HEK293 (cell line): ENCODE data around the gene ATF6.

Experiments used
- CTCF ChIA-PET: fragments of 350-600 bp; formaldehyde crosslinking; extraction: SDS; loops from one replicate; lab custom pipeline; 2021; ENCODE audit warnings: antibody characterized with exemption; lab: Yijun Ruan, JAX
- POLR2A ChIA-PET: fragments of 300-600 bp; formaldehyde crosslinking; extraction: SDS; loops from one replicate; lab custom pipeline; 2020; ENCODE audit warnings: antibody characterized with exemption, inconsistent platforms; lab: Yijun Ruan, JAX
- H3K27ac ChIP-seq: fragments of 200-500 bp; sonication (Bioruptor generic); 2 replicates; pipeline ENCODE4 v1.5.1; 2014; ENCODE audit warnings: low read depth, low read length, control low read depth, inconsistent platforms; ENCODE audit errors: extremely low read depth
- H3K36me3 ChIP-seq, 2 experiments: fragments of 200-500 bp in 1 of 2; sonication (Bioruptor generic) in 1 of 2; 1 replicate in 1 of 2; 2 replicates in 1 of 2; pipeline ENCODE4 v1.5.1; 2014 to 2017; ENCODE audit warnings: inconsistent platforms in 2 of 2, low read length in 2 of 2; ENCODE audit not compliant: control insufficient read depth in 2 of 2, insufficient read depth in 1 of 2
- H3K4me1 ChIP-seq: fragments of 200-500 bp; sonication (Bioruptor generic); 2 replicates; pipeline ENCODE4 v1.5.1; 2014; ENCODE audit warnings: mild to moderate bottlenecking, low read length, inconsistent platforms; ENCODE audit not compliant: control insufficient read depth, insufficient read depth
- H3K4me3 ChIP-seq: 2 replicates; pipeline ENCODE4 v1.5.1; 2011; ENCODE audit warnings: low read depth, mild to moderate bottlenecking, control low read depth, low read length, moderate library complexity
- H3K9me3 ChIP-seq: fragments of 200-500 bp; sonication (Bioruptor generic); 2 replicates; pipeline ENCODE4 v1.5.1; 2014; ENCODE audit warnings: low read depth, low read length, inconsistent platforms; ENCODE audit not compliant: control insufficient read depth, insufficient read depth
- ATF2 ChIP-seq: fragments of 450-650 bp; formaldehyde crosslinking; IDR thresholded peaks from 2 replicates; pipeline ENCODE4 v1.5.1; 2016; ENCODE audit warnings: missing biosample characterization, missing genetic modification characterization, low read depth
- BCL11B ChIP-seq: fragments of 450-650 bp; formaldehyde crosslinking; IDR thresholded peaks from 2 replicates; pipeline ENCODE4 v1.5.1; 2016; ENCODE audit warnings: low read depth, missing biosample characterization, missing genetic modification characterization
- GLIS2 ChIP-seq: fragments of 450-650 bp; formaldehyde crosslinking; IDR thresholded peaks from 2 replicates; pipeline ENCODE4 v1.5.1; 2016; ENCODE audit warnings: missing biosample characterization, missing genetic modification characterization
- OSR2 ChIP-seq: fragments of 450-650 bp; formaldehyde crosslinking; IDR thresholded peaks from 2 replicates; pipeline ENCODE4 v1.5.1; 2016; ENCODE audit warnings: missing biosample characterization, missing genetic modification characterization
- PRDM1 ChIP-seq: fragments of 450-650 bp; formaldehyde crosslinking; IDR thresholded peaks from 2 replicates; pipeline ENCODE4; 2016; ENCODE audit warnings: missing biosample characterization, missing genetic modification characterization
- TCF7L2 ChIP-seq: IDR thresholded peaks from 2 replicates; pipeline ENCODE4 v1.6.1; 2011; ENCODE audit warnings: low read depth, mild to moderate bottlenecking, inconsistent platforms, low read length, moderate library complexity, borderline replicate concordance
- ZNF184 ChIP-seq: fragments of 450-650 bp; IDR thresholded peaks from 2 replicates; pipeline ENCODE4 v1.5.1; 2018; ENCODE audit warnings: missing biosample characterization, mild to moderate bottlenecking, missing genetic modification characterization
- ZNF266 ChIP-seq: fragments of 450-650 bp; formaldehyde crosslinking; IDR thresholded peaks from 2 replicates; pipeline ENCODE4 v1.5.1; 2016; ENCODE audit warnings: missing biosample characterization, missing genetic modification characterization, low read depth
- ZNF341 ChIP-seq: fragments of 450-650 bp; formaldehyde crosslinking; IDR thresholded peaks from 2 replicates; pipeline ENCODE4; 2016; ENCODE audit warnings: low read depth, missing biosample characterization, missing genetic modification characterization
- ZNF398 ChIP-seq: fragments of 450-650 bp; formaldehyde crosslinking; IDR thresholded peaks from 2 replicates; pipeline ENCODE4 v1.5.1; 2017; ENCODE audit warnings: missing biosample characterization, missing genetic modification characterization
- ZNF416 ChIP-seq: fragments of 450-650 bp; formaldehyde crosslinking; IDR thresholded peaks from 2 replicates; pipeline ENCODE4 v1.5.1; 2016; ENCODE audit warnings: missing biosample characterization, missing genetic modification characterization
- ZNF433 ChIP-seq: fragments of 450-650 bp; formaldehyde crosslinking; IDR thresholded peaks from 2 replicates; pipeline ENCODE4 v1.5.1; 2016; ENCODE audit warnings: missing biosample characterization, missing genetic modification characterization, low read depth
- ZNF521 ChIP-seq: fragments of 450-650 bp; formaldehyde crosslinking; IDR thresholded peaks from 2 replicates; pipeline ENCODE4 v1.5.1; 2017; ENCODE audit warnings: missing biosample characterization, mild to moderate bottlenecking, missing genetic modification characterization
- ZNF555 ChIP-seq: fragments of 450-650 bp; formaldehyde crosslinking; conservative IDR thresholded peaks from 2 replicates; pipeline ENCODE4 v1.5.1; 2017; ENCODE audit warnings: missing biosample characterization, mild to moderate bottlenecking, missing genetic modification characterization, inconsistent platforms
- ZNF677 ChIP-seq: fragments of 450-650 bp; IDR thresholded peaks from 2 replicates; pipeline ENCODE4 v1.5.0; 2018; ENCODE audit warnings: missing biosample characterization, mild to moderate bottlenecking, missing genetic modification characterization, moderate library complexity
- ZNF792 ChIP-seq: fragments of 450-650 bp; formaldehyde crosslinking; IDR thresholded peaks from 2 replicates; pipeline ENCODE4 v1.5.1; 2016; ENCODE audit warnings: missing biosample characterization, missing genetic modification characterization
- TF ChIP-seq, protein P1 (sequence below): fragments of 450-650 bp; formaldehyde crosslinking; IDR thresholded peaks from 2 replicates; pipeline ENCODE4 v1.5.1; 2016; ENCODE audit warnings: missing biosample characterization, missing genetic modification characterization
- TF ChIP-seq, protein P2 (sequence below): IDR thresholded peaks from 2 replicates; pipeline ENCODE4 v1.6.1; 2011; ENCODE audit warnings: mild to moderate bottlenecking, low read depth, low read length, borderline replicate concordance
- TF ChIP-seq, protein P3 (sequence below): fragments of 450-650 bp; formaldehyde crosslinking; IDR thresholded peaks from 2 replicates; pipeline ENCODE4; 2016; ENCODE audit warnings: missing biosample characterization, missing genetic modification characterization

The ATF6 gene

GRCh38 chr1:161970036-161970435 is 203.9 kb downstream of the ATF6 start:
- no peaks in the 10 kb centered on the region for H3K36me3 ChIP-seq
- no peak overlapping the region for H3K4me3 ChIP-seq
- TF ChIP-seq PRDM1 (tag by site-specific recombination) (0 out of 2 replicates have a peak, but pooled peaks have one; percentile 20), ZNF398 (tag by site-specific recombination) (0 out of 2 replicates have a peak, but pooled peaks have one; percentile 10), ZNF792 (tag by site-specific recombination) (no peak), OSR2 (tag by site-specific recombination) (no peak)
- POLR2A ChIA-PET, result no interaction called here
- no peak overlapping the region for H3K27ac ChIP-seq
- H3K9me3 ChIP-seq, result no peaks in the 10 kb centered on the region
- no peaks in the 10 kb centered on the region; the same call in 1 of the 2 replicates for H3K4me1 ChIP-seq
- CTCF ChIA-PET, result no interaction called here

DNA sequence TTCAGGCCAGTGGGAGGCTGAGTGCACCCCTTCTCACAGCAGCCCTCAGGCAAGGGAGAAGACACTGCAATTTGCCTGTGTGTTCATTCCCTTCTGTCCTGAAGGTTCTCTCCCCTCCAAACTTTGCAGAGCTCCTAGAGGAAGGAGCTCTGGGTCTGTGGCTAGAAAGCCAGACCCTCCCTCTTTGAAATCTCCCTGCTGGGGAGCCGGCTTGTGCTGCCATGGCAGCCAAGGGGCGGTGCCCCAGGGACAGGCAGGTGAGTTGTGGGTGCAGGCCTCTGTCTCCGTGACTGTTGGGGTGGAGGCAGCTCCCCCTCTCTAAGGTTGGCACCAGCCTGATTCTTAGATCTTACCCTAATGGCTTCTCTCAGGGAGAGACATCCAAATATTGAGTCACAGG is 204.5 kb downstream of the ATF6 start:
- Histone ChIP-seq H3K9me3 (no peaks in the 10 kb centered on the region), H3K4me3 (no peak overlapping the region), H3K36me3 (no peaks in the 10 kb centered on the region), H3K4me1 (no peaks in the 10 kb centered on the region), H3K27ac (no peak overlapping the region)
- no peak for TF ChIP-seq ZNF266 (tag by site-specific recombination)
- TF ChIP-seq BCL11B, result no peak
- TF ChIP-seq, protein P1, sequence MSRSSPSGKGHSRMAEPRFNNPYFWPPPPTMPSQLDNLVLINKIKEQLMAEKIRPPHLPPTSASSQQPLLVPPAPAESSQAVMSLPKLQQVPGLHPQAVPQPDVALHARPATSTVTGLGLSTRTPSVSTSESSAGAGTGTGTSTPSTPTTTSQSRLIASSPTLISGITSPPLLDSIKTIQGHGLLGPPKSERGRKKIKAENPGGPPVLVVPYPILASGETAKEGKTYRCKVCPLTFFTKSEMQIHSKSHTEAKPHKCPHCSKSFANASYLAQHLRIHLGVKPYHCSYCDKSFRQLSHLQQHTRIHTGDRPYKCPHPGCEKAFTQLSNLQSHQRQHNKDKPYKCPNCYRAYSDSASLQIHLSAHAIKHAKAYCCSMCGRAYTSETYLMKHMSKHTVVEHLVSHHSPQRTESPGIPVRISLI, result no peak
- no peak for TF ChIP-seq GLIS2 (tag by site-specific recombination)
- TF ChIP-seq, protein P2, sequence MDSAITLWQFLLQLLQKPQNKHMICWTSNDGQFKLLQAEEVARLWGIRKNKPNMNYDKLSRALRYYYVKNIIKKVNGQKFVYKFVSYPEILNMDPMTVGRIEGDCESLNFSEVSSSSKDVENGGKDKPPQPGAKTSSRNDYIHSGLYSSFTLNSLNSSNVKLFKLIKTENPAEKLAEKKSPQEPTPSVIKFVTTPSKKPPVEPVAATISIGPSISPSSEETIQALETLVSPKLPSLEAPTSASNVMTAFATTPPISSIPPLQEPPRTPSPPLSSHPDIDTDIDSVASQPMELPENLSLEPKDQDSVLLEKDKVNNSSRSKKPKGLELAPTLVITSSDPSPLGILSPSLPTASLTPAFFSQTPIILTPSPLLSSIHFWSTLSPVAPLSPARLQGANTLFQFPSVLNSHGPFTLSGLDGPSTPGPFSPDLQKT, result no peak
- TF ChIP-seq PRDM1 (tag by site-specific recombination), result no peak
- TF ChIP-seq ZNF184 (tag by site-specific recombination), result no peak
- no peak for TF ChIP-seq ZNF341 (tag by site-specific recombination)
- TF ChIP-seq ZNF433, result no peak
- no peak for TF ChIP-seq ZNF555 (tag by site-specific recombination)
- TF ChIP-seq TCF7L2, result no peak
- no peak for TF ChIP-seq ZNF416
- TF ChIP-seq ATF2 (tag by site-specific recombination), result no peak
- no peak for TF ChIP-seq ZNF521 (tag by site-specific recombination)
- no peak for TF ChIP-seq ZNF677 (tag by site-specific recombination)
- TF ChIP-seq, protein P3, sequence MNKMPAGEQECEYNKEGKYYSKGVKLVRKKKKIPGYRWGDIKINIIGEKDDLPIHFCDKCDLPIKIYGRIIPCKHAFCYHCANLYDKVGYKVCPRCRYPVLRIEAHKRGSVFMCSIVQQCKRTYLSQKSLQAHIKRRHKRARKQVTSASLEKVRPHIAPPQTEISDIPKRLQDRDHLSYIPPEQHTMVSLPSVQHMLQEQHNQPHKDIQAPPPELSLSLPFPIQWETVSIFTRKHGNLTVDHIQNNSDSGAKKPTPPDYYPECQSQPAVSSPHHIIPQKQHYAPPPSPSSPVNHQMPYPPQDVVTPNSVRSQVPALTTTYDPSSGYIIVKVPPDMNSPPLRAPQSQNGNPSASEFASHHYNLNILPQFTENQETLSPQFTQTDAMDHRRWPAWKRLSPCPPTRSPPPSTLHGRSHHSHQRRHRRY, result no peak
- POLR2A ChIA-PET, result no interaction called here
- CTCF ChIA-PET, result no interaction called here
